ENCODE measurements around the gene SREK1IP1.

SREK1IP1 gene

GRCh38 chr5:64766941-64767340 lies 1.6 kb downstream of the SREK1IP1 start:
- H3K4me2 ChIP-seq (ENCODE audit: low read length) = peak overlapping the region; percentile 72
- peaks cover 3 to 9% of the 10 kb centered on the region in 2 experiments for H3K36me3 ChIP-seq (ENCODE audit: control insufficient read depth in 1 of 2, insufficient read depth in 2 of 2, low read length in 2 of 2)
- peaks cover 7% of the 10 kb centered on the region for H3K79me2 ChIP-seq (ENCODE audit: control insufficient read depth, insufficient read depth, low read length, poor library complexity)
- DNase-seq = no peak
- no peak overlapping the region for H2BK5ac ChIP-seq (ENCODE audit: low read depth, low read length, poor library complexity)
- no peaks in the 10 kb centered on the region for H3K9me3 ChIP-seq (ENCODE audit: insufficient read depth, low read depth, low read length)
- 100% methylated on average over 2 of the region's 2 CpGs for WGBS (ENCODE audit: extremely low coverage, insufficient coverage, insufficient read length)
- peak overlapping the region; percentile 99 for H3K23ac ChIP-seq (ENCODE audit: low read length)
- no peaks in the 10 kb centered on the region for H3K27me3 ChIP-seq (ENCODE audit: insufficient read depth, low read length)
- H3K4me3 ChIP-seq (ENCODE audit: low read depth, low read length) = no peak overlapping the region
- peaks cover 4 to 6% of the 10 kb centered on the region in 2 experiments for H3K4me1 ChIP-seq (ENCODE audit: control insufficient read depth in 1 of 2, insufficient read depth in 2 of 2, low read length in 2 of 2)
- no peak overlapping the region for H2BK120ac ChIP-seq (ENCODE audit: insufficient read depth, low read length, poor library complexity)
- no peak overlapping the region for H3K14ac ChIP-seq (ENCODE audit: low read length)
- H2AFZ ChIP-seq (ENCODE audit: insufficient read depth, low read length, poor library complexity) = no peak overlapping the region
- H3K18ac ChIP-seq (ENCODE audit: low read length) = no peak overlapping the region
- no peak overlapping the region for H4K8ac ChIP-seq (ENCODE audit: low read depth, low read length)
- peaks cover 6% of the 10 kb centered on the region for H3K79me1 ChIP-seq (ENCODE audit: low read length)
- peak overlapping the region; percentile 11 for H3K9ac ChIP-seq (ENCODE audit: low read length)
- H2BK12ac ChIP-seq (ENCODE audit: low read length) = peak overlapping the region; percentile 30
- H3K4ac ChIP-seq (ENCODE audit: low read depth, low read length) = peak overlapping the region; percentile 80
- H4K91ac ChIP-seq (ENCODE audit: low read depth, low read length) = no peak overlapping the region
- no peak overlapping the region for H2AK5ac ChIP-seq (ENCODE audit: low read length)
- no peak overlapping the region for H4K12ac ChIP-seq (ENCODE audit: low read depth, low read length)
- no peak overlapping the region for H3K27ac ChIP-seq (ENCODE audit: low read depth, low read length)

DNA sequence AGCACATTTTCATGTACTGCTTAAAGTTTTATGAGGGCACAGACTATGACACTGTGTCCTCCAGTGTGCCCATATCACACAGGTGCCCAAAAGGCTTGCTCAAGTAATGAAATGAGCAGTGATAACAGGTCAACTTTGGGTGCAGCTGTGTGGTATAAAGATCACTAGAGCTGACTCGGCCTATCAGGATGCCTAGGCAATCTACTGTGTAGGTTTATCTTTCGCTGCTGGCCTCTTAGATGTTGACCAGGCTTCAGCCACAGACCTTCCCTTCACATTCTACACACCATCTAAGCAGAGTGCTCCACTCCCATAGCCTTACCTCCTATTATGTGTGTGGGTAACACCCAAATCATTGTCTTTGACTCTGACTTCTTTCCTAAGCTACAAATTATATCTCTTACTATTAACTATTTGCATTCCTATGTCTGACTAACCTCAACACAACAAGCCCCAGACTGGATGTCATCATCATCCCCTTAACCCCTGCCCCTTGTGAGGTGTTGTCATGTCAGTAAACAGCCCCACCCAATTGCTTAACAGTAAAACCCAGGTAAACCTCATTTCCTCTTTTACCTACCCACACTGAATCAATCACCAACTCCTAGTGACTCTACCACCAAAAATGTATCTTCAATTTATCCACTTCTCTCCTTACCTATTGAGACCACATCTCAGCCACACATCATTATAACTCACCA lies 2.5 kb downstream of the SREK1IP1 start:
- Histone ChIP-seq H3K4me1 (ENCODE audit: control insufficient read depth in 1 of 2, insufficient read depth in 2 of 2, low read length in 2 of 2) (peaks cover 4 to 6% of the 10 kb centered on the region in 2 experiments), H3K27me3 (ENCODE audit: insufficient read depth, low read length) (no peaks in the 10 kb centered on the region), H2BK12ac (ENCODE audit: low read length) (no peak overlapping the region), H3K4ac (ENCODE audit: low read depth, low read length) (no peak overlapping the region), H3K36me3 (ENCODE audit: control insufficient read depth in 1 of 2, insufficient read depth in 2 of 2, low read length in 2 of 2) (peaks cover 3 to 9% of the 10 kb centered on the region in 2 experiments), H2AK5ac (ENCODE audit: low read length) (no peak overlapping the region), H3K79me2 (ENCODE audit: control insufficient read depth, insufficient read depth, low read length, poor library complexity) (peaks cover 7% of the 10 kb centered on the region), H2BK5ac (ENCODE audit: low read depth, low read length, poor library complexity) (no peak overlapping the region), H3K27ac (ENCODE audit: low read depth, low read length) (no peak overlapping the region), H3K18ac (ENCODE audit: low read length) (peak overlapping the region; percentile 25), H3K14ac (ENCODE audit: low read length) (no peak overlapping the region), H3K79me1 (ENCODE audit: low read length) (peaks cover 6% of the 10 kb centered on the region), H3K9ac (ENCODE audit: low read length) (no peak overlapping the region), H3K9me3 (ENCODE audit: insufficient read depth, low read depth, low read length) (no peaks in the 10 kb centered on the region), H2AFZ (ENCODE audit: insufficient read depth, low read length, poor library complexity) (no peak overlapping the region), H3K4me2 (ENCODE audit: low read length) (no peak overlapping the region), H3K23ac (ENCODE audit: low read length) (no peak overlapping the region), H4K8ac (ENCODE audit: low read depth, low read length) (no peak overlapping the region), H4K12ac (ENCODE audit: low read depth, low read length) (no peak overlapping the region), H3K4me3 (ENCODE audit: low read depth, low read length) (no peak overlapping the region), H4K91ac (ENCODE audit: low read depth, low read length) (no peak overlapping the region), H2BK120ac (ENCODE audit: insufficient read depth, low read length, poor library complexity) (no peak overlapping the region)
- no peak for DNase-seq
- WGBS (ENCODE audit: extremely low coverage, insufficient coverage, insufficient read length) = no CpG with 5 or more reads among the region's 2 CpGs

- H3K27me3 ChIP-seq (ENCODE audit: insufficient read depth, low read length) = no peaks in the 10 kb centered on the region
- H3K79me2 ChIP-seq (ENCODE audit: control insufficient read depth, insufficient read depth, low read length, poor library complexity) = peaks cover 7% of the 10 kb centered on the region
- peaks cover 4% of the 10 kb centered on the region in 2 experiments for H3K4me1 ChIP-seq (ENCODE audit: control insufficient read depth in 1 of 2, insufficient read depth in 2 of 2, low read length in 2 of 2)
- no peak overlapping the region for H3K23ac ChIP-seq (ENCODE audit: low read length)
- H3K18ac ChIP-seq (ENCODE audit: low read length) = no peak overlapping the region
- WGBS (ENCODE audit: extremely low coverage, insufficient coverage, insufficient read length) = no CpG with 5 or more reads among the region's 4 CpGs
- H2BK5ac ChIP-seq (ENCODE audit: low read depth, low read length, poor library complexity) = no peak overlapping the region
- no peaks in the 10 kb centered on the region for H3K9me3 ChIP-seq (ENCODE audit: insufficient read depth, low read depth, low read length)
- H3K27ac ChIP-seq (ENCODE audit: low read depth, low read length) = no peak overlapping the region
- no peak overlapping the region for H3K9ac ChIP-seq (ENCODE audit: low read length)
- no peak overlapping the region for H3K4me3 ChIP-seq (ENCODE audit: low read depth, low read length)
- H4K91ac ChIP-seq (ENCODE audit: low read depth, low read length) = no peak overlapping the region
- H3K4me2 ChIP-seq (ENCODE audit: low read length) = no peak overlapping the region
- no peak overlapping the region for H2AFZ ChIP-seq (ENCODE audit: insufficient read depth, low read length, poor library complexity)
- no peak overlapping the region for H3K4ac ChIP-seq (ENCODE audit: low read depth, low read length)
- H3K36me3 ChIP-seq (ENCODE audit: control insufficient read depth in 1 of 2, insufficient read depth in 2 of 2, low read length in 2 of 2) = peaks cover 3 to 9% of the 10 kb centered on the region in 2 experiments
- H2BK120ac ChIP-seq (ENCODE audit: insufficient read depth, low read length, poor library complexity) = no peak overlapping the region
- peaks cover 6% of the 10 kb centered on the region for H3K79me1 ChIP-seq (ENCODE audit: low read length)
- no peak overlapping the region for H2AK5ac ChIP-seq (ENCODE audit: low read length)
- H2BK12ac ChIP-seq (ENCODE audit: low read length) = no peak overlapping the region
- DNase-seq = no peak
- H3K14ac ChIP-seq (ENCODE audit: low read length) = no peak overlapping the region
- no peak overlapping the region for H4K12ac ChIP-seq (ENCODE audit: low read depth, low read length)
- H4K8ac ChIP-seq (ENCODE audit: low read depth, low read length) = no peak overlapping the region
Observed at GRCh38 chr5:64763948-64764503, 4.5 kb downstream of the SREK1IP1 start.

DNA sequence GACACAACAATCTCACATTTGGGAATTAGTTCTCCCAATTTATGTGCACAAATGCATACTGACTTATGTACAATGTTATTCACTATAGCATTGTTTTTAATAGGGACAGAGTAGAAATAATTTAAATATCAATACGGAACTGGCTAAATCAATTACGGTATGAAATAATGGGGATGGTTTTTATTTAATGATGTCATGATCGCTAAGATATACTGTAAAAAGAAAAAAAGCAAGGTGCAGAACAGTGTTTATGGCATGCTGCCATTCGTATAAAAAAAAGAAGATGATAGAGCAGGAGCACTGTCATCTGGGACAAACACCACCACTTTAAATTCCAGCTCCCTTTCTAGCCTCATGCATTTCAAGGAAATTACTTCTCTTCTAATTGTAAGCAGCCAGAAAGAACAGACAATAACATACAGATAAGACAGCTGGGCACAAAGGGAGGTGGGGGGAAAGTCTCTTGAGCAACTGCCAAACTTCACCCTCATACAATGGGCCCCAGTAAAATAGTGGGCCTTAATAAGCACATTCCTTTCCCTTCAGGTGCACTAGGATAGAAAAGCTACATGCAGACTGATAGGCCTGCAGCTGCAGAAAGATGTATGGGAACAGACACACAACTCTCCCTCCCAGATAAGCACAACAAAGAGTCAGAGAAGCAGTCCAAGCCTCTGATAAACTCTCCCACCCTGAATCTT lies 8.4 kb downstream of the SREK1IP1 start:
- H2AK5ac ChIP-seq (ENCODE audit: low read length) = no peak overlapping the region
- no peaks in the 10 kb centered on the region for H3K4me1 ChIP-seq (ENCODE audit: control insufficient read depth in 1 of 2, insufficient read depth in 2 of 2, low read length in 2 of 2)
- H4K12ac ChIP-seq (ENCODE audit: low read depth, low read length) = no peak overlapping the region
- WGBS (ENCODE audit: extremely low coverage, insufficient coverage, insufficient read length) = 100% methylated on average over 3 of the region's 4 CpGs
- no peak overlapping the region for H3K9ac ChIP-seq (ENCODE audit: low read length)
- no peak overlapping the region for H3K18ac ChIP-seq (ENCODE audit: low read length)
- H3K4me2 ChIP-seq (ENCODE audit: low read length) = no peak overlapping the region
- H3K27me3 ChIP-seq (ENCODE audit: insufficient read depth, low read length) = no peaks in the 10 kb centered on the region
- DNase-seq = no peak
- peaks cover 3 to 6% of the 10 kb centered on the region in 2 experiments for H3K36me3 ChIP-seq (ENCODE audit: control insufficient read depth in 1 of 2, insufficient read depth in 2 of 2, low read length in 2 of 2)
- H3K79me1 ChIP-seq (ENCODE audit: low read length) = no peaks in the 10 kb centered on the region
- H2BK120ac ChIP-seq (ENCODE audit: insufficient read depth, low read length, poor library complexity) = no peak overlapping the region
- no peak overlapping the region for H4K8ac ChIP-seq (ENCODE audit: low read depth, low read length)
- H2AFZ ChIP-seq (ENCODE audit: insufficient read depth, low read length, poor library complexity) = no peak overlapping the region
- no peak overlapping the region for H2BK5ac ChIP-seq (ENCODE audit: low read depth, low read length, poor library complexity)
- no peak overlapping the region for H3K23ac ChIP-seq (ENCODE audit: low read length)
- H2BK12ac ChIP-seq (ENCODE audit: low read length) = no peak overlapping the region
- H3K14ac ChIP-seq (ENCODE audit: low read length) = no peak overlapping the region
- no peak overlapping the region for H4K91ac ChIP-seq (ENCODE audit: low read depth, low read length)
- H3K9me3 ChIP-seq (ENCODE audit: insufficient read depth, low read depth, low read length) = no peaks in the 10 kb centered on the region
- H3K4me3 ChIP-seq (ENCODE audit: low read depth, low read length) = no peak overlapping the region
- H3K4ac ChIP-seq (ENCODE audit: low read depth, low read length) = no peak overlapping the region
- no peak overlapping the region for H3K27ac ChIP-seq (ENCODE audit: low read depth, low read length)
- H3K79me2 ChIP-seq (ENCODE audit: control insufficient read depth, insufficient read depth, low read length, poor library complexity) = no peaks in the 10 kb centered on the region

All from trophoblast cell (in vitro differentiated cells and primary cell).